Measurements from ENCODE around the gene SYCN. TPM values are rescaled to one million over a fixed set of nuclear protein-coding genes. Genes with fewer than 3 reads are reported as not detected.

SYCN gene
- total and polyA plus RNA-seq, 2 donors (not counting 3 experiments of a cell fraction or from before 2014, with no cell fraction given): not detected

- BruUV-seq (replicated peaks): no TSS peak
- no peaks in the 10 kb centered on the region for H3K9me3 ChIP-seq (replicated peaks; ENCODE audit: control insufficient read depth, insufficient read depth, low read length)
- POLR2A ChIA-PET: no interaction called here
- H3K79me2 ChIP-seq (ENCODE audit: control insufficient read depth, insufficient read depth, low read length): peaks cover 3% of the 10 kb centered on the region
- H3K4me1 ChIP-seq (ENCODE audit: control insufficient read depth, extremely low read depth, insufficient read depth, low read length): no peaks in the 10 kb centered on the region
- CTCF ChIA-PET: no interaction called here
- intact Hi-C loops (cut with micrococcal nuclease): no loop called here
- TF ChIP-seq JUN (IDR thresholded peaks at IDR 0.05; ENCODE audit: borderline replicate concordance, insufficient read depth, insufficient read length, low read depth) (no peak), CTCF (IDR thresholded peaks at IDR 0.05; ENCODE audit: extremely low read depth in 1 of 2, insufficient read depth in 1 of 2, low read depth in 1 of 2, low read length in 2 of 2) (no peak), MYC (IDR thresholded peaks at IDR 0.05; ENCODE audit: low read depth, low read length) (no peak), EZH2 (IDR thresholded peaks at IDR 0.05; ENCODE audit: borderline replicate concordance, low read depth, low read length, severe bottlenecking) (no peak), FOS (IDR thresholded peaks at IDR 0.05; ENCODE audit: borderline replicate concordance, insufficient read depth, low read length) (no peak), GATA2 (IDR thresholded peaks at IDR 0.05; ENCODE audit: insufficient read depth, insufficient read length, low read depth, low read length) (no peak), POLR2A (IDR thresholded peaks at IDR 0.05; ENCODE audit: low read depth, low read length) (no peak), POLR2AphosphoS5 (IDR thresholded peaks at IDR 0.05; ENCODE audit: insufficient read depth, low read depth, low read length) (no peak), MAX (IDR thresholded peaks at IDR 0.05; ENCODE audit: insufficient read depth, insufficient read length) (no peak)
- no peak overlapping the region for H3K27ac ChIP-seq (ENCODE audit: insufficient read depth, low read depth, low read length)
- no peaks in the 10 kb centered on the region for H3K27me3 ChIP-seq (ENCODE audit: control insufficient read depth in 2 of 2, insufficient read depth in 2 of 2, low read length in 2 of 2)
- H3K4me3 ChIP-seq (replicated peaks in 1 of 3; ENCODE audit: insufficient read depth in 1 of 3, low read depth in 1 of 3, low read length in 3 of 3): no peak overlapping the region
- peaks cover 0 to 21% of the 10 kb centered on the region in 2 experiments for H3K36me3 ChIP-seq (ENCODE audit: control insufficient read depth in 2 of 2, extremely low read depth in 1 of 2, insufficient read depth in 2 of 2, low read length in 2 of 2)
- dilution Hi-C loops (cut with MboI; ENCODE audit: extremely low pct_ligation_motif_present, low sequenced_read_pairs): no loop called here
- FAIRE-seq (no peak), DNase-seq (ENCODE audit: low read depth, low spot score) (no peak)
- no peak overlapping the region for H2AFZ ChIP-seq (ENCODE audit: low read depth, low read length)
- H3K9ac ChIP-seq (replicated peaks; ENCODE audit: extremely low read depth, insufficient read depth, low read length): no peak overlapping the region
- no peaks in the 10 kb centered on the region for H4K20me1 ChIP-seq (replicated peaks; ENCODE audit: control insufficient read depth, extremely low read depth, insufficient read depth, low read length)
- H3K4me2 ChIP-seq (ENCODE audit: insufficient read depth, low read length): no peak overlapping the region
- H3K9me1 ChIP-seq (replicated peaks; ENCODE audit: control insufficient read depth, extremely low read depth, insufficient read depth, low read length): no peaks in the 10 kb centered on the region
Observed at GRCh38 chr19:39168258-39169142, 35.6 kb downstream of the SYCN start.
